ENCODE results near the gene PREP.

The PREP gene

GRCh38 chr6:105302617-105303128, 100.2 kb downstream of the PREP start:
- DNase-seq = no peak

GRCh38 chr6:105301756-105302616, 100.9 kb downstream of the PREP start:
- DNase-seq = no peak

- DNase-seq = no peak
Measured at GRCh38 chr6:105301072-105301503, 101.8 kb downstream of the PREP start.

GRCh38 chr6:105300090-105300489, 102.8 kb downstream of the PREP start:
- no peak for DNase-seq

GRCh38 chr6:105294129-105294528, 108.8 kb downstream of the PREP start:
- DNase-seq = no peak

GRCh38 chr6:105292689-105293339, 110.1 kb downstream of the PREP start:
- DNase-seq = no peak

GRCh38 chr6:105291525-105291924, 111.4 kb downstream of the PREP start:
- no peak for DNase-seq

- DNase-seq = no peak
Measured at GRCh38 chr6:105282631-105283585, 120.0 kb downstream of the PREP start.

GRCh38 chr6:105280033-105280432, 122.8 kb downstream of the PREP start:
- no peak for DNase-seq

- DNase-seq = no peak
Measured at GRCh38 chr6:105279463-105279862, 123.4 kb downstream of the PREP start.

- DNase-seq = no peak
Measured at GRCh38 chr6:105278813-105279212, 124.1 kb downstream of the PREP start.

- no peak for DNase-seq
Measured at GRCh38 chr6:105278035-105278434, 124.8 kb downstream of the PREP start.

GRCh38 chr6:105276374-105276773, 126.5 kb downstream of the PREP start:
- no peak for DNase-seq

- DNase-seq = no peak
Measured at GRCh38 chr6:105275542-105275941, 127.3 kb downstream of the PREP start.

GRCh38 chr6:105274678-105275077, 128.2 kb downstream of the PREP start:
- DNase-seq = no peak

- no peak for DNase-seq
Measured at GRCh38 chr6:105273589-105273988, 129.3 kb downstream of the PREP start.

- no peak for DNase-seq
Measured at GRCh38 chr6:105272786-105273185, 130.1 kb downstream of the PREP start.

- DNase-seq = no peak
Measured at GRCh38 chr6:105270511-105270910, 132.4 kb downstream of the PREP start.

GRCh38 chr6:105269390-105269789, 133.5 kb downstream of the PREP start:
- no peak for DNase-seq

- no peak for DNase-seq
Measured at GRCh38 chr6:105263685-105264610, 138.9 kb downstream of the PREP start.

All from cerebellar nuclear complex (tissue), 1 donor.